ENCODE measurements around the gene TOR4A. TPM values are rescaled to one million over a fixed set of nuclear protein-coding genes. Genes with fewer than 3 reads are reported as not detected.
"Not testable (repeated sequence)": the region's sequence is repeated elsewhere in the genome, so short reads cannot be mapped to it uniquely, and the experiment has no call there.

The TOR4A gene
- total RNA-seq, 1 donor from 2014 or later, result 37.7 TPM

DNA sequence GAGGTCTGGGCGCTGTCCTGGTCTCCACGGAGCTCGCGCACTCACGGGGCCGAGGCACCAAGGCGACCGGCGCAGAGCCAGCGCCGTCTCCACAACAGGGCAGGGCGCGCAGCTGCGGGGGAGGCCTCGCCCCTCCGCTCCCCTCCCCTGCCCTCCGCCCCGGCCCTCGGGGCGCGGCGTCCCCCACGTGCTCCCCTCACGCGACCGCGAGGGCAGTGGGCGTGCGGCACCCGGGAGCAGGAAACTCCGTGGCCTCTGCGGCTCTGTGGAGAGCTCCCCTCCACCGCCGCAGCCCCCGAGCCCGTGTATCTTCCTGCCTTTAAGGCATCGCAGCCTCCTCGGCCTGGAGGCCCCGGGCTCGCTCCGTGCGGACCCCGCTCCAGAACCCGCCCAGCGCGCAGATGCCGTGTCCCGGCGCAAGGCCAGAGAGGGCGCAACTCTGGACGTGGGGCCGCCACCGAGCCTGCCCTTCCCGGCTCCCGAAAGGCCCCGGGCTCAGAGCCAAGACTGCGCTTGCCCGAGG is 37.1 kb upstream of the TOR4A start:
- no peak overlapping the region for H3K4me3 Mint-ChIP-seq (ENCODE audit: unreplicated experiment)
- H3K27me3 Mint-ChIP-seq (ENCODE audit: unreplicated experiment), result peaks cover 18% of the 10 kb centered on the region
- no peak overlapping the region for H3K27ac Mint-ChIP-seq (ENCODE audit: unreplicated experiment)
- peaks cover 11% of the 10 kb centered on the region for H3K36me3 Mint-ChIP-seq (ENCODE audit: low read depth, unreplicated experiment)
- DNase-seq (ENCODE audit: low spot score), result peak; percentile 46
- H3K4me1 Mint-ChIP-seq (ENCODE audit: unreplicated experiment), result peaks cover 27% of the 10 kb centered on the region
- TF ChIP-seq, protein P1, sequence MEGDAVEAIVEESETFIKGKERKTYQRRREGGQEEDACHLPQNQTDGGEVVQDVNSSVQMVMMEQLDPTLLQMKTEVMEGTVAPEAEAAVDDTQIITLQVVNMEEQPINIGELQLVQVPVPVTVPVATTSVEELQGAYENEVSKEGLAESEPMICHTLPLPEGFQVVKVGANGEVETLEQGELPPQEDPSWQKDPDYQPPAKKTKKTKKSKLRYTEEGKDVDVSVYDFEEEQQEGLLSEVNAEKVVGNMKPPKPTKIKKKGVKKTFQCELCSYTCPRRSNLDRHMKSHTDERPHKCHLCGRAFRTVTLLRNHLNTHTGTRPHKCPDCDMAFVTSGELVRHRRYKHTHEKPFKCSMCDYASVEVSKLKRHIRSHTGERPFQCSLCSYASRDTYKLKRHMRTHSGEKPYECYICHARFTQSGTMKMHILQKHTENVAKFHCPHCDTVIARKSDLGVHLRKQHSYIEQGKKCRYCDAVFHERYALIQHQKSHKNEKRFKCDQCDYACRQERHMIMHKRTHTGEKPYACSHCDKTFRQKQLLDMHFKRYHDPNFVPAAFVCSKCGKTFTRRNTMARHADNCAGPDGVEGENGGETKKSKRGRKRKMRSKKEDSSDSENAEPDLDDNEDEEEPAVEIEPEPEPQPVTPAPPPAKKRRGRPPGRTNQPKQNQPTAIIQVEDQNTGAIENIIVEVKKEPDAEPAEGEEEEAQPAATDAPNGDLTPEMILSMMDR (IDR thresholded peaks at IDR 0.05; ENCODE audit: unreplicated experiment), result no peak
- H3K9me3 Mint-ChIP-seq (ENCODE audit: unreplicated experiment), result no peaks in the 10 kb centered on the region

DNA sequence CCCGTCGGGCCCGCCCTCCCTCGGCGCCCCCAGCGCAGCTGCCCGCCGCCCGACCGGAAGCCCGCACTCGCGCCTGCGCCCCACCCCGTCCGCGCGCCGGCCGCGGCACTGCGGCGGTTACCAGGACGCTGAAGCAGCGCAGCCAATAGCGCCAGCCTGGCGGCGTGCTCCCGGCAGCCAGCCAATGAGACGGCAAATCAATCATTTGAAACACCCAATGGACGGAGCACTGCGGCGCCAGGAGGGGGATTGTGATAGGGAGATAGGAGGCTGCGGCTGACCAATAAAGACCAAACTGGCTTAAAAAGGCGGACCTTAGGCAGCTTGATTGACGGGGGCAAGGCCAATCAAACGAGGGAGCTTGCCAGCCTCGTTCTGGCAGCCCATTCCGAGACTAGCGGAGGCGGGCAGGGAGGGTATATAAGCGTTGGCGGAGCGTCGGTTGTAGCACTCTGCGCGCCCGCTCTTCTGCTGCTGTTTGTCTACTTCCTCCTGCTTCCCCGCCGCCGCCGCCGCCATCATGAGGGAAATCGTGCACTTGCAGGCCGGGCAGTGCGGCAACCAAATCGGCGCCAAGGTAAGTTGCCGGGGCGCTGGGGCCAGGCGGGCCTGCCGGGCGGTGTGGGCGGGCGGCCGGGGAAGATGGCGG is 36.6 kb upstream of the TOR4A start, which contains the start of gene TUBB4B:
Gene TUBB4B (plus strand): TSS at position 447 of the 649 bp plus-strand sequence. CDS start 74 bp downstream, at position 521.
- H3K27ac Mint-ChIP-seq (ENCODE audit: unreplicated experiment), result peak within 1 kb of the TSS; percentile 90
- peaks cover 27% of the 10 kb centered on the region for H3K4me1 Mint-ChIP-seq (ENCODE audit: unreplicated experiment)
- no peaks in the 10 kb centered on the region for H3K9me3 Mint-ChIP-seq (ENCODE audit: unreplicated experiment)
- peak; percentile 97 for DNase-seq (ENCODE audit: low spot score)
- peaks cover 18% of the 10 kb centered on the region for H3K27me3 Mint-ChIP-seq (ENCODE audit: unreplicated experiment)
- peak within 1 kb of the TSS; percentile 97 for H3K4me3 Mint-ChIP-seq (ENCODE audit: unreplicated experiment)
- peaks cover 11% of the 10 kb centered on the region for H3K36me3 Mint-ChIP-seq (ENCODE audit: low read depth, unreplicated experiment)
- TF ChIP-seq, protein P1 (IDR thresholded peaks at IDR 0.05; ENCODE audit: unreplicated experiment), result no peak

DNA sequence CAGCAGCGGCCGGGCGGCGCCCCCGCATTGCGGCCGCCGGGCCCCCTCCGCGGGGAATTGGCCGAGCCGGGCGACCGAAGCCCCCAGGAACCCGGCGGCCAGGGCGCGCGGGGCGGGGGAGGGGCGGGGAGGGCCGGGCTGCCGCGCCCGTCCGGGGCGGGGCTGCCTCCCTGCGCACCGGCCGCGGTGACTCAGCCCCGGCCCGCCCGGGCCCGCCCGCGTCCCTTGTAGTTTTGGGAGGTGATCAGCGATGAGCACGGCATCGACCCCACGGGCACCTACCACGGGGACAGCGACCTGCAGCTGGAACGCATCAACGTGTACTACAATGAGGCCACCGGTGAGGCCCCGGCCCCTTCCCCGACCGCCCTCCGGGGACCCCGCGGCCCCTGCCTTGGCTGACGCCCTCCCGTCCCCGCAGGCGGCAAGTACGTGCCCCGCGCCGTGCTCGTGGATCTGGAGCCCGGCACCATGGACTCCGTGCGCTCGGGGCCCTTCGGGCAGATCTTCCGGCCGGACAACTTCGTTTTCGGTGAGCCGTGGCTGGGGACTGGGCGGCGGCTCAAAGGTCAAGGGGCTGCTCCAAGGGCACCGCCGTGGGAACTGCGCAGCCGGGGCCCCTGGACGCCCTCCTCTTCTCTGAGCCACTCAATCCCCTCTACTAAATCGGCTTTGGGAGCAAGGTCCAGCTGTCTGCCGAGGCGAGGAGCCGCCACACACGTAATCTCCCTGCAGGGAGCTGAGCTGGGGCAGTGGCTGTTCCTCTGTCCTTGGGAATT is 35.8 kb upstream of the TOR4A start:
- Mint-ChIP-seq H3K36me3 (ENCODE audit: low read depth, unreplicated experiment) (peaks cover 11% of the 10 kb centered on the region), H3K27ac (ENCODE audit: unreplicated experiment) (no peak overlapping the region)
- TF ChIP-seq, protein P1 (IDR thresholded peaks at IDR 0.05; ENCODE audit: unreplicated experiment), result no peak

DNA sequence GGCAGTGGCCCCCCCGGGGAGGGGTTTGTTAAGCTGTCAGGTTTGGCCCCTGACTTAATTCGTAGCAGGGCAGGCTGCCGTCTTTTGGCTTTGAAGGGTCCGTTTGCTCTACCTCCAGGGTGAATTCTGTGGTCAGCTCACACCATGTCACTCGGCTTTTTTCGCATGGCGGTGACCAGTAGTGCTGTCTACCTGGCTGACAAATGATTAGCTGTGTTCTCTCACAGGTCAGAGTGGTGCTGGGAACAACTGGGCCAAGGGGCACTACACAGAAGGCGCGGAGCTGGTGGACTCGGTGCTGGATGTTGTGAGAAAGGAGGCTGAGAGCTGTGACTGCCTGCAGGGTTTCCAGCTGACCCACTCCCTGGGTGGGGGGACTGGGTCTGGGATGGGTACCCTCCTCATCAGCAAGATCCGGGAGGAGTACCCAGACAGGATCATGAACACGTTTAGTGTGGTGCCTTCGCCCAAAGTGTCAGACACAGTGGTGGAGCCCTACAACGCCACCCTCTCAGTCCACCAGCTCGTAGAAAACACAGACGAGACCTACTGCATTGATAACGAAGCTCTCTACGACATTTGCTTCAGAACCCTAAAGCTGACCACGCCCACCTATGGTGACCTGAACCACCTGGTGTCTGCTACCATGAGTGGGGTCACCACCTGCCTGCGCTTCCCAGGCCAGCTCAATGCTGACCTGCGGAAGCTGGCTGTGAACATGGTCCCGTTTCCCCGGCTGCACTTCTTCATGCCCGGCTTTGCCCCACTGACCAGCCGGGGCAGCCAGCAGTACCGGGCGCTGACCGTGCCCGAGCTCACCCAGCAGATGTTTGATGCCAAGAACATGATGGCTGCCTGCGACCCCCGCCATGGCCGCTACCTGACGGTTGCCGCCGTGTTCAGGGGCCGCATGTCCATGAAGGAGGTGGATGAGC is 35.0 kb upstream of the TOR4A start:
- Mint-ChIP-seq H3K27ac (ENCODE audit: unreplicated experiment) (peak overlapping the region; percentile 13), H3K36me3 (ENCODE audit: low read depth, unreplicated experiment) (peaks cover 11% of the 10 kb centered on the region), H3K4me3 (ENCODE audit: unreplicated experiment) (peak overlapping the region; percentile 92), H3K27me3 (ENCODE audit: unreplicated experiment) (peaks cover 18% of the 10 kb centered on the region), H3K9me3 (ENCODE audit: unreplicated experiment) (no peaks in the 10 kb centered on the region), H3K4me1 (ENCODE audit: unreplicated experiment) (peaks cover 27% of the 10 kb centered on the region)
- DNase-seq (ENCODE audit: low spot score), result no peak
- TF ChIP-seq, protein P1 (IDR thresholded peaks at IDR 0.05; ENCODE audit: unreplicated experiment), result no peak

More for the DNA sequence above, 35.8 kb upstream of the TOR4A start:
- DNase-seq (ENCODE audit: low spot score), result no peak
- Mint-ChIP-seq H3K27me3 (ENCODE audit: unreplicated experiment) (peaks cover 18% of the 10 kb centered on the region), H3K4me3 (ENCODE audit: unreplicated experiment) (peak overlapping the region; percentile 92), H3K4me1 (ENCODE audit: unreplicated experiment) (peaks cover 27% of the 10 kb centered on the region), H3K9me3 (ENCODE audit: unreplicated experiment) (no peaks in the 10 kb centered on the region)

DNA sequence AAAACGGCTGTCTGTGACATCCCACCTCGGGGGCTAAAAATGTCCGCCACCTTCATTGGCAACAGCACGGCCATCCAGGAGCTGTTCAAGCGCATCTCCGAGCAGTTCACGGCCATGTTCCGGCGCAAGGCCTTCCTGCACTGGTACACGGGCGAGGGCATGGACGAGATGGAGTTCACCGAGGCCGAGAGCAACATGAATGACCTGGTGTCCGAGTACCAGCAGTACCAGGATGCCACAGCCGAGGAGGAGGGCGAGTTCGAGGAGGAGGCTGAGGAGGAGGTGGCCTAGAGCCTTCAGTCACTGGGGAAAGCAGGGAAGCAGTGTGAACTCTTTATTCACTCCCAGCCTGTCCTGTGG is 34.3 kb upstream of the TOR4A start:
- peaks cover 11% of the 10 kb centered on the region for H3K36me3 Mint-ChIP-seq (ENCODE audit: low read depth, unreplicated experiment)
- not testable (repeated sequence) for H3K27ac Mint-ChIP-seq (ENCODE audit: unreplicated experiment); H3K4me3 Mint-ChIP-seq (ENCODE audit: unreplicated experiment); H3K9me3 Mint-ChIP-seq (ENCODE audit: unreplicated experiment); DNase-seq (ENCODE audit: low spot score)
- peaks cover 16% of the 10 kb centered on the region for H3K27me3 Mint-ChIP-seq (ENCODE audit: unreplicated experiment)
- H3K4me1 Mint-ChIP-seq (ENCODE audit: unreplicated experiment), result peaks cover 27% of the 10 kb centered on the region
